ENCODE data around the gene ADK. TPM values are rescaled to one million over a fixed set of nuclear protein-coding genes. Genes with fewer than 3 reads are reported as not detected.

The ADK gene
- polyA plus RNA-seq, 1 donor (not counting 4 experiments of a cell fraction or from before 2014, with no cell fraction given), result 139 TPM

DNA sequence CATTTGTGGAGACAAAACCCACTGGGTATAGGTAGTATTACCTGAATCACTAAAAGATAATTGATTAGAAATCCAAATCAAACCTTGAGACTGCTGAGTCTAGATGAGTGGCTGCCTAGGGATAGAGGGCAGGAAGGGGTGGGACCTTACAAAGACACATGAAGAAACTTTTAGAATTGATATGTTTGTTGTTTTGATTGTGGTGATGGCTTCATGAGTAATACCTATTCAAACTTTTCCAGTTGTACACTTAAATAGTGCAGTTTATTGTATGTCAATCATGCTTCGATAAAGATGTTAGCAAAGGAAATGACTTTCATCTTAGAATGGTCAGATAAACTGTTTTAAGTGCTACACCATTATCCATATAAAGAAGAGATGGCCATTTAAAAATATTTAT, 486.7 kb downstream of the ADK start:
- no peaks in the 10 kb centered on the region for H3K4me1 ChIP-seq (ENCODE audit: control insufficient read depth, extremely low read depth, insufficient read depth, low read length)
- H3K27ac ChIP-seq (ENCODE audit: control insufficient read depth, insufficient read depth, low read length), result no peak overlapping the region
- no peak overlapping the region for H2AFZ ChIP-seq (ENCODE audit: control insufficient read depth, low read length)
- no peak overlapping the region for H3K4me2 ChIP-seq (ENCODE audit: control insufficient read depth, extremely low read depth, insufficient read depth, low read depth, low read length)
- H3K9me3 ChIP-seq (ENCODE audit: control insufficient read depth, low read depth, low read length), result no peaks in the 10 kb centered on the region
- FAIRE-seq (no peak), DNase-seq (ENCODE audit: low read depth, low spot score) (no peak)
- no peak overlapping the region for H3K4me3 ChIP-seq (ENCODE audit: control insufficient read depth in 2 of 3, extremely low read depth in 1 of 3, insufficient read depth in 2 of 3, low read depth in 1 of 3, low read length in 3 of 3)
- no peaks in the 10 kb centered on the region for H3K36me3 ChIP-seq (ENCODE audit: control insufficient read depth in 2 of 2, extremely low read depth in 1 of 2, insufficient read depth in 2 of 2, low read length in 2 of 2)
- no peaks in the 10 kb centered on the region for H3K27me3 ChIP-seq (ENCODE audit: control insufficient read depth, extremely low read depth, insufficient read depth, low read length)
- H3K9ac ChIP-seq (ENCODE audit: control insufficient read depth, extremely low read depth, insufficient read depth, low read length), result no peak overlapping the region
- H3K9me1 ChIP-seq (ENCODE audit: control insufficient read depth, extremely low read depth, insufficient read depth, low read length), result no peaks in the 10 kb centered on the region
- H4K20me1 ChIP-seq (ENCODE audit: control insufficient read depth, extremely low read depth, insufficient read depth, low read length), result no peaks in the 10 kb centered on the region
- H3K79me2 ChIP-seq (ENCODE audit: control insufficient read depth, insufficient read depth, low read length), result no peaks in the 10 kb centered on the region
- TF ChIP-seq EZH2 (IDR thresholded peaks at IDR 0.05; ENCODE audit: low read length), result no peak
- no peak for TF ChIP-seq CTCF (optimal IDR thresholded peaks at IDR 0.05 in 1 of 3, IDR thresholded peaks at IDR 0.05 in 1 of 3, conservative IDR thresholded peaks at IDR 0.05 in 1 of 3; ENCODE audit: extremely low read depth in 1 of 3, insufficient read depth in 2 of 3, low read length in 3 of 3)
- dilution Hi-C loops (cut with MboI; ENCODE audit: extremely low pct_ligation_motif_present, low sequenced_read_pairs), result no loop called here

DNA sequence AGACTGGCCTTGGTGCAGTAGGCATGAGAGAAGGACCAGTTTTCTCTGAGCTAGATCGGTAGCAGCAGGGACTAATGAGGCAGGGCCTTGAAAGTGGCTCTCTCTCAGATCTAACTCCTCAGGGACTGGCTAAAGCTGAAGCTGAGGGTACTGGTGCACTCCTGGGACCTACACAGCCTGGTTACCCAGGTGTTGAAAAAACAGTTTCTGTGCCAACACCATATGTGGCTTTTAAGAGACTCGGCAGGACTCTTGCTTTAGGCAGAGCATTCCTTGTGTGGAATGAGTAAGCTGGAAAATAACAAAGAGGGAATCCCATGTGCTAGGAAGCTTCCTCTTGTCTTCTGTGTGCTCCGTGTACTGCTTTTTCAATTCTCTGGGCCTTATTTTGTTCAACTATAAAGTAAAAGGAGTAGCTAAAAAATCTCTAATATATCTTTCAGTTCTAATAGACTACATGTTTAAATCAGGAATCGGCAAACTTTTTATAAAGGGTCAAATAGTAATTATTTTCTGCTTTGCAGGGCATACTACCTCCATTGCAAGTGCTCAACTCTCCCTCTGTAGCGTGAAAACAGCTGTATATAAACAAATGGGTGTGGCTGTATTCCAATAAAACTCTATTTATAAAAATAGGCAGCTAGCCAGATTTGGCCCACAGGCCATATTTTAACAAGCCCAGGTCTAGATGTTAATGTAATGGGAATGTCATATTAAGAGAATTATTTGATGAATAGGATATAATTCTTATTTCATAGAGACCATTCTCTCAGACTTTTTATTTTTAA, 489.3 kb downstream of the ADK start:
- H4K20me1 ChIP-seq (ENCODE audit: control insufficient read depth, extremely low read depth, insufficient read depth, low read length), result no peaks in the 10 kb centered on the region
- H3K36me3 ChIP-seq (ENCODE audit: control insufficient read depth in 2 of 2, extremely low read depth in 1 of 2, insufficient read depth in 2 of 2, low read length in 2 of 2), result no peaks in the 10 kb centered on the region
- H3K4me3 ChIP-seq (ENCODE audit: control insufficient read depth in 2 of 3, extremely low read depth in 1 of 3, insufficient read depth in 2 of 3, low read depth in 1 of 3, low read length in 3 of 3), result no peak overlapping the region
- dilution Hi-C loops (cut with MboI; ENCODE audit: extremely low pct_ligation_motif_present, low sequenced_read_pairs), result no loop called here
- no peak overlapping the region for H3K4me2 ChIP-seq (ENCODE audit: control insufficient read depth, extremely low read depth, insufficient read depth, low read depth, low read length)
- DNase-seq (ENCODE audit: low read depth, low spot score) (peak; percentile 0), FAIRE-seq (no peak)
- H3K9ac ChIP-seq (ENCODE audit: control insufficient read depth, extremely low read depth, insufficient read depth, low read length), result no peak overlapping the region
- no peak overlapping the region for H2AFZ ChIP-seq (ENCODE audit: control insufficient read depth, low read length)
- no peaks in the 10 kb centered on the region for H3K4me1 ChIP-seq (ENCODE audit: control insufficient read depth, extremely low read depth, insufficient read depth, low read length)
- TF ChIP-seq CTCF (optimal IDR thresholded peaks at IDR 0.05 in 1 of 3, IDR thresholded peaks at IDR 0.05 in 1 of 3, conservative IDR thresholded peaks at IDR 0.05 in 1 of 3; ENCODE audit: extremely low read depth in 1 of 3, insufficient read depth in 2 of 3, low read length in 3 of 3) (no peak), EZH2 (IDR thresholded peaks at IDR 0.05; ENCODE audit: low read length) (no peak)
- H3K27ac ChIP-seq (ENCODE audit: control insufficient read depth, insufficient read depth, low read length), result no peak overlapping the region
- no peaks in the 10 kb centered on the region for H3K79me2 ChIP-seq (ENCODE audit: control insufficient read depth, insufficient read depth, low read length)
- H3K9me3 ChIP-seq (ENCODE audit: control insufficient read depth, low read depth, low read length), result no peaks in the 10 kb centered on the region
- H3K9me1 ChIP-seq (ENCODE audit: control insufficient read depth, extremely low read depth, insufficient read depth, low read length), result no peaks in the 10 kb centered on the region
- H3K27me3 ChIP-seq (ENCODE audit: control insufficient read depth, extremely low read depth, insufficient read depth, low read length), result no peaks in the 10 kb centered on the region
